Upper lobe of left lung (tissue), 6 donors: ENCODE measurements around the gene ATM. TPM values are rescaled to one million over a fixed set of nuclear protein-coding genes. Genes with fewer than 3 reads are reported as not detected.

Source experiments
- ATAC-seq, 2 donors: fragments of 200-7000 bp; cut with Tn5 transposase; one replicate each; pipeline ENCODE4 v1.9.1; 2022; ENCODE audit warnings: mild to moderate bottlenecking in 2 of 2, moderate library complexity in 2 of 2; ENCODE audit not compliant: low FRiP score in 2 of 2
- DNase-seq, 2 donors: peaks; one replicate each; pipeline ENCODE4 v3.0.0-alpha.2; 2019 to 2020
- H3K27ac ChIP-seq, 4 donors: fragments of 200-600 bp; sonication (generic); one replicate each; pipeline ENCODE4 v1.5.1; 2016 to 2019
- H3K27me3 ChIP-seq, 4 donors: fragments of 200-600 bp; sonication (generic); one replicate each; pipeline ENCODE4 v1.5.1; 2017 to 2019
- H3K36me3 ChIP-seq, 4 donors: fragments of 200-600 bp; sonication (generic); one replicate each; pipeline ENCODE4 v1.5.1; 2016 to 2019
- H3K4me1 ChIP-seq, 4 donors: fragments of 200-600 bp; sonication (generic); one replicate each; pipeline ENCODE4 v1.5.1; 2018 to 2019
- H3K4me3 ChIP-seq, 4 donors: fragments of 200-600 bp; sonication (generic); one replicate each; pipeline ENCODE4 v1.5.1; 2017 to 2019; ENCODE audit warnings: mild to moderate bottlenecking in 2 of 4, moderate library complexity in 1 of 4
- H3K9me3 ChIP-seq, 4 donors: fragments of 200-600 bp; sonication (generic); one replicate each; pipeline ENCODE4 v1.5.1; 2018 to 2019
- CTCF ChIP-seq, 6 experiments: fragments of 450-650 bp in 4 of 6; fragments of 200-600 bp in 2 of 6; sonication (generic) in 2 of 6; IDR thresholded peaks; one replicate each; pipeline ENCODE4 v1.5.1; 2016 to 2019; ENCODE audit warnings: antibody characterized with exemption in 6 of 6
- EP300 ChIP-seq, 4 donors: sonication (generic); formaldehyde crosslinking; IDR thresholded peaks; one replicate each; pipeline ENCODE4 v1.5.1; 2017; ENCODE audit warnings: antibody characterized with exemption in 4 of 4, control low read depth in 2 of 4
- POLR2A ChIP-seq, 4 donors: fragments of 450-650 bp; IDR thresholded peaks; one replicate each; pipeline ENCODE4 v1.5.1; 2016 to 2017; ENCODE audit warnings: antibody characterized with exemption in 4 of 4, mild to moderate bottlenecking in 2 of 4
- POLR2AphosphoS5 ChIP-seq, 2 donors: sonication (generic); formaldehyde crosslinking; IDR thresholded peaks; one replicate each; pipeline ENCODE4 v1.5.1; 2017; ENCODE audit warnings: antibody characterized with exemption in 2 of 2
- WGBS, 2 donors: methylation state at CpG; one replicate each; pipeline ENCODE4 v1.1.5; 2017 to 2018; 5-methylcytosine and 5-hydroxymethylcytosine counted together
- total RNA-seq, 6 donors: library from RNA; depleted of rRNA in 4 of 6; stranded (reverse); fragments of >200 nt in 4 of 6; gene quantifications; one replicate each; pipeline versions ENCODE4 v1.1.0 to v1.2.1, GENCODE V29; 2016 to 2021
- donor health status: DM: no; HTN: no; CAD: no; lungs with moderate emphysema.
- donor health status: DM: no; HTN: yes; CAD: no; lungs with severe emphysema.

Gene ATM
- total RNA-seq, 6 donors from 2014 or later, result 37.9 to 248 (median 62.6) TPM

GRCh38 chr11:108204376-108204775 lies 18.5 kb upstream of the ATM start:
- 90 to 94% methylated on average over 9 of the region's 9 CpGs for WGBS, 2 donors
- TF ChIP-seq POLR2AphosphoS5 (IDR thresholded peaks at IDR 0.05) (no peak), POLR2A (IDR thresholded peaks at IDR 0.05) (no peak), CTCF (IDR thresholded peaks at IDR 0.05) (no peak), EP300 (IDR thresholded peaks at IDR 0.05) (no peak)
- no peaks in the 10 kb centered on the region for H3K9me3 ChIP-seq
- no peak overlapping the region for H3K4me3 ChIP-seq
- DNase-seq, result peak in 1 of 2 donors; percentile 17
- peaks cover 0 to 38% (median 16%) of the 10 kb centered on the region in 4 donors for H3K36me3 ChIP-seq
- H3K27me3 ChIP-seq, result no peaks in the 10 kb centered on the region
- no peak for ATAC-seq
- no peak overlapping the region for H3K27ac ChIP-seq
- H3K4me1 ChIP-seq, result peaks cover 5 to 10% (median 7%) of the 10 kb centered on the region in 4 donors

GRCh38 chr11:108204929-108205499 lies 17.9 kb upstream of the ATM start:
- Histone ChIP-seq H3K27ac (no peak overlapping the region), H3K4me3 (no peak overlapping the region), H3K27me3 (no peaks in the 10 kb centered on the region), H3K9me3 (no peaks in the 10 kb centered on the region), H3K4me1 (peaks cover under 1 to 4% (median 3%) of the 10 kb centered on the region in 4 donors), H3K36me3 (peaks cover 0 to 43% (median 16%) of the 10 kb centered on the region in 4 donors)
- no peak for ATAC-seq
- TF ChIP-seq EP300 (IDR thresholded peaks at IDR 0.05), result no peak
- no peak for TF ChIP-seq CTCF (IDR thresholded peaks at IDR 0.05)
- no peak for TF ChIP-seq POLR2A (IDR thresholded peaks at IDR 0.05)
- TF ChIP-seq POLR2AphosphoS5 (IDR thresholded peaks at IDR 0.05), result no peak
- no peak for DNase-seq
- WGBS, 2 donors, result 91 to 94% methylated on average over 4 of the region's 4 CpGs

- H3K9me3 ChIP-seq, result no peaks in the 10 kb centered on the region
- no peak overlapping the region for H3K4me3 ChIP-seq
- DNase-seq, result no peak
- ATAC-seq, result no peak
- peaks cover 0 to 4% (median 1%) of the 10 kb centered on the region in 4 donors for H3K4me1 ChIP-seq
- no peak overlapping the region for H3K27ac ChIP-seq
- 99 to 100% methylated on average over 5 to 6 of the region's 6 CpGs for WGBS, 2 donors
- peaks cover 0 to 53% (median 20%) of the 10 kb centered on the region in 4 donors for H3K36me3 ChIP-seq
- no peak for TF ChIP-seq EP300 (IDR thresholded peaks at IDR 0.05)
- TF ChIP-seq POLR2AphosphoS5 (IDR thresholded peaks at IDR 0.05), result no peak
- no peak for TF ChIP-seq POLR2A (IDR thresholded peaks at IDR 0.05)
- TF ChIP-seq CTCF (IDR thresholded peaks at IDR 0.05), result no peak
- no peaks in the 10 kb centered on the region for H3K27me3 ChIP-seq
Observed at GRCh38 chr11:108206171-108206570, 16.7 kb upstream of the ATM start.

- H3K27ac ChIP-seq, result no peak overlapping the region
- peaks cover 0 to 4% (median 1%) of the 10 kb centered on the region in 4 donors for H3K4me1 ChIP-seq
- no peaks in the 10 kb centered on the region for H3K27me3 ChIP-seq
- H3K36me3 ChIP-seq, result peaks cover 0 to 56% (median 22%) of the 10 kb centered on the region in 4 donors
- H3K4me3 ChIP-seq, result no peak overlapping the region
- no peaks in the 10 kb centered on the region for H3K9me3 ChIP-seq
- peak in 1 of 2 donors; percentile 64 for ATAC-seq
- 83 to 100% methylated on average over 4 to 8 of the region's 8 CpGs for WGBS, 2 donors
- no peak for DNase-seq
- TF ChIP-seq CTCF (IDR thresholded peaks at IDR 0.05) (no peak), EP300 (IDR thresholded peaks at IDR 0.05) (no peak), POLR2AphosphoS5 (IDR thresholded peaks at IDR 0.05) (no peak), POLR2A (IDR thresholded peaks at IDR 0.05) (no peak)
Observed at GRCh38 chr11:108206969-108207682, 15.7 kb upstream of the ATM start.
